ENCODE measurements around the gene TBX1.

The TBX1 gene

GRCh38 chr22:19802001-19802893 is 41.7 kb downstream of the TBX1 start:
- DNase-seq = no peak

- DNase-seq = no peak
These were observed 42.5 kb downstream of the TBX1 start for GRCh38 chr22:19802894-19803735.

GRCh38 chr22:19803736-19804267 is 43.2 kb downstream of the TBX1 start:
- DNase-seq = no peak

- DNase-seq = no peak
These were observed 45.2 kb downstream of the TBX1 start for GRCh38 chr22:19805821-19806212.

- DNase-seq = no peak
These were observed 45.9 kb downstream of the TBX1 start for GRCh38 chr22:19806213-19807160.

GRCh38 chr22:19807161-19807913 is 46.8 kb downstream of the TBX1 start:
- no peak for DNase-seq

GRCh38 chr22:19807914-19808872 is 47.6 kb downstream of the TBX1 start:
- DNase-seq = no peak

- DNase-seq = no peak
These were observed 48.4 kb downstream of the TBX1 start for GRCh38 chr22:19808873-19809478.

- no peak for DNase-seq
These were observed 49.2 kb downstream of the TBX1 start for GRCh38 chr22:19809741-19810140.

GRCh38 chr22:19810381-19811201 is 50.0 kb downstream of the TBX1 start:
- no peak for DNase-seq

GRCh38 chr22:19811211-19811621 is 50.6 kb downstream of the TBX1 start:
- DNase-seq = no peak

GRCh38 chr22:19811811-19812771 is 51.5 kb downstream of the TBX1 start:
- no peak for DNase-seq

- no peak for DNase-seq
These were observed 52.3 kb downstream of the TBX1 start for GRCh38 chr22:19812910-19813309.

GRCh38 chr22:19814428-19814827 is 53.9 kb downstream of the TBX1 start:
- no peak for DNase-seq

GRCh38 chr22:19815093-19815822 is 54.7 kb downstream of the TBX1 start:
- no peak for DNase-seq

- DNase-seq = no peak
These were observed 55.3 kb downstream of the TBX1 start for GRCh38 chr22:19815823-19816290.
